Gastrocnemius medialis (tissue), 4 donors: ENCODE data around the gene TLL2.

Experiments used
- CTCF ChIP-seq, 5 experiments: fragments of 450-650 bp in 3 of 5; fragments of 200-600 bp in 2 of 5; sonication (generic) in 2 of 5; IDR thresholded peaks in 4 of 5; conservative IDR thresholded peaks in 1 of 5; 1 replicate in 4 of 5; 2 replicates in 1 of 5; pipeline ENCODE4 v1.5.1; 2016 to 2019; ENCODE audit warnings: antibody characterized with exemption in 5 of 5, mild to moderate bottlenecking in 3 of 5, moderate library complexity in 3 of 5
- POLR2A ChIP-seq, 2 donors: fragments of 450-650 bp; IDR thresholded peaks; one replicate each; pipeline ENCODE4 v1.6.1; 2017; ENCODE audit warnings: antibody characterized with exemption in 2 of 2, mild to moderate bottlenecking in 2 of 2, moderate library complexity in 2 of 2

GRCh38 chr10:96411716-96412320 is 101.9 kb downstream of the TLL2 start:
- TF ChIP-seq CTCF (IDR thresholded peaks at IDR 0.05 in 4 of 5, conservative IDR thresholded peaks at IDR 0.05 in 1 of 5): no peak
- no peak for TF ChIP-seq POLR2A (IDR thresholded peaks at IDR 0.05)
